ENCODE data around the gene MND1.

Gene MND1

DNA sequence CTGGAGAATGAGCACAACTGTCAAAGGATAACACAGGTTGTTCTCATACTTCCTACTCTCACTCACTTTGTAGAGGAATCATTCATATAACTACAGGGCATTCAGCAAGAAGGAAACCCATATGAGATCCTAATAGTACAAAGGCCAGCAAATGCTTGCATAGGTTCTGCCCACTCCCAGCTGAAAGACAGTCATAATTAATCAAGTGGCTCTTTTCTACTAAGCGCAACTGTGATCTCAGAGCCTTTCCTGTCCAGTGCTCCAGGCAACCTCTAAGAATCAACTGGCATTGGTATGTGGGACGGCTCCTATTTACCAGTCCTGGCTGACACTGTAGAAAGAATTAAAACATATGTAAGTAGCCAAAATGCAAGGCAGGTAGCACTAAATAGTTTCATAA is 18.9 kb upstream of the MND1 start:
- peaks cover 3% of the 10 kb centered on the region; the same call in 1 of the 2 replicates for H3F3A ChIP-seq (ENCODE audit: control insufficient read depth, insufficient read depth)
- no peaks in the 10 kb centered on the region for H3K9me3 ChIP-seq (ENCODE audit: control insufficient read depth, insufficient read depth, low read length)
- no peak overlapping the region for H3K4me2 ChIP-seq (ENCODE audit: low read length)
- no peaks in the 10 kb centered on the region for H4K20me1 ChIP-seq (ENCODE audit: control insufficient read depth, insufficient read depth, low read depth, low read length)
- peaks cover 39% of the 10 kb centered on the region for H3K4me1 ChIP-seq (ENCODE audit: control insufficient read depth, low read length)
- no peaks in the 10 kb centered on the region for H3K27me3 ChIP-seq (ENCODE audit: control insufficient read depth, low read length)
- H3K27ac ChIP-seq (ENCODE audit: low read depth, low read length): no peak overlapping the region
- no peaks in the 10 kb centered on the region for H3K36me3 ChIP-seq (ENCODE audit: control insufficient read depth, low read length)
- H3K79me2 ChIP-seq (ENCODE audit: control insufficient read depth, low read length): no peaks in the 10 kb centered on the region
- TF ChIP-seq, protein P1, sequence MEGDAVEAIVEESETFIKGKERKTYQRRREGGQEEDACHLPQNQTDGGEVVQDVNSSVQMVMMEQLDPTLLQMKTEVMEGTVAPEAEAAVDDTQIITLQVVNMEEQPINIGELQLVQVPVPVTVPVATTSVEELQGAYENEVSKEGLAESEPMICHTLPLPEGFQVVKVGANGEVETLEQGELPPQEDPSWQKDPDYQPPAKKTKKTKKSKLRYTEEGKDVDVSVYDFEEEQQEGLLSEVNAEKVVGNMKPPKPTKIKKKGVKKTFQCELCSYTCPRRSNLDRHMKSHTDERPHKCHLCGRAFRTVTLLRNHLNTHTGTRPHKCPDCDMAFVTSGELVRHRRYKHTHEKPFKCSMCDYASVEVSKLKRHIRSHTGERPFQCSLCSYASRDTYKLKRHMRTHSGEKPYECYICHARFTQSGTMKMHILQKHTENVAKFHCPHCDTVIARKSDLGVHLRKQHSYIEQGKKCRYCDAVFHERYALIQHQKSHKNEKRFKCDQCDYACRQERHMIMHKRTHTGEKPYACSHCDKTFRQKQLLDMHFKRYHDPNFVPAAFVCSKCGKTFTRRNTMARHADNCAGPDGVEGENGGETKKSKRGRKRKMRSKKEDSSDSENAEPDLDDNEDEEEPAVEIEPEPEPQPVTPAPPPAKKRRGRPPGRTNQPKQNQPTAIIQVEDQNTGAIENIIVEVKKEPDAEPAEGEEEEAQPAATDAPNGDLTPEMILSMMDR (IDR thresholded peaks at IDR 0.05; ENCODE audit: low read depth, low read length, poor library complexity, severe bottlenecking): no peak
- no peak for TF ChIP-seq EZH2phosphoT487 (IDR thresholded peaks at IDR 0.05; ENCODE audit: borderline replicate concordance, low read length)
- H3K4me3 ChIP-seq (ENCODE audit: low read length): no peak overlapping the region
- H3K9me2 ChIP-seq (replicated peaks; ENCODE audit: control insufficient read depth, low read length): no peaks in the 10 kb centered on the region

DNA sequence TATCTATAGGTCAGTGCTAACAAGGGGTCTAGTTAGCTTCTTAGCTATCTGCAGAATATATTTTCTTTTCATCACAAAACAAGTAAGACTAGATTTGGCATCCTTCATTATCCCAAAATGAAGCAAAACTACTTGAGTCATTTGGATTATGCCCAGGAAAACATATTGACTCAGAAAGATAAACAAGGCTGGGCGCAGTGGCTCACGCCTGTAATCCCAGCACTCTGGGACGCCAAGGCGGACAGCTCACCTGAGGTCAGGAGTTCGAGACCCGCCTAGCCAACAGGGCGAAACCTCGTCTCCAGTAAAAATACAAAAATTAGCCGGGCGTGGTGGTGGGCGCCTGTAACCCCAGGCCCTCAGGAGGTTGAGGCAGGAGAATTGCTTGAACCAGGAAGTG is 18.0 kb upstream of the MND1 start:
- H3K27me3 ChIP-seq (ENCODE audit: control insufficient read depth, low read length): no peaks in the 10 kb centered on the region
- H3K36me3 ChIP-seq (ENCODE audit: control insufficient read depth, low read length): no peaks in the 10 kb centered on the region
- H3K79me2 ChIP-seq (ENCODE audit: control insufficient read depth, low read length): no peaks in the 10 kb centered on the region
- no peak overlapping the region for H3K27ac ChIP-seq (ENCODE audit: low read depth, low read length)
- H3K9me3 ChIP-seq (ENCODE audit: control insufficient read depth, insufficient read depth, low read length): no peaks in the 10 kb centered on the region
- no peaks in the 10 kb centered on the region for H4K20me1 ChIP-seq (ENCODE audit: control insufficient read depth, insufficient read depth, low read depth, low read length)
- H3F3A ChIP-seq (ENCODE audit: control insufficient read depth, insufficient read depth): peaks cover 3% of the 10 kb centered on the region; the same call in 1 of the 2 replicates
- peaks cover 39% of the 10 kb centered on the region for H3K4me1 ChIP-seq (ENCODE audit: control insufficient read depth, low read length)
- H3K4me2 ChIP-seq (ENCODE audit: low read length): no peak overlapping the region
- TF ChIP-seq EZH2phosphoT487 (IDR thresholded peaks at IDR 0.05; ENCODE audit: borderline replicate concordance, low read length): no peak
- TF ChIP-seq, protein P1 (IDR thresholded peaks at IDR 0.05; ENCODE audit: low read depth, low read length, poor library complexity, severe bottlenecking): no peak
- H3K4me3 ChIP-seq (ENCODE audit: low read length): no peak overlapping the region
- no peaks in the 10 kb centered on the region for H3K9me2 ChIP-seq (replicated peaks; ENCODE audit: control insufficient read depth, low read length)

DNA sequence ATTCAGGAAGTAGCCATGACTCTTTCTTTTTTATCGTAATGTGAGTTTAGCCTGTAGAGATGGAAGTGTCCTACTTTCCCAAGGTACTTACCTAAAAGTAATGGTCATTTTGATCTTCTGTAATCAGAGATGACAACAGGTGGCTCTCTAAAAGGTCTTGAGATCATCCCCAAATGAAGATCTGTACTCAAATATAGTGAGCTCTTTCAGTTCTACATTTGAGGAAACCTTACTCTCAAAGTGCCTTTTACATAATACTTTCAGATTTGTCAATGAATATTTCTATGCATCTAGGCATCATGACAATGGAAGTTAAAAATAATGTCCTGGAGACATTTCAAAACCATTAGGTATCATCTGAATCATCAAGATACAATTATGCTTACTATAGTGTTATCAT is 17.2 kb upstream of the MND1 start:
- H3K4me3 ChIP-seq (ENCODE audit: low read length): no peak overlapping the region
- no peak overlapping the region for H3K27ac ChIP-seq (ENCODE audit: low read depth, low read length)
- peaks cover 39% of the 10 kb centered on the region for H3K4me1 ChIP-seq (ENCODE audit: control insufficient read depth, low read length)
- H4K20me1 ChIP-seq (ENCODE audit: control insufficient read depth, insufficient read depth, low read depth, low read length): no peaks in the 10 kb centered on the region
- no peak for TF ChIP-seq EZH2phosphoT487 (IDR thresholded peaks at IDR 0.05; ENCODE audit: borderline replicate concordance, low read length)
- TF ChIP-seq, protein P1 (IDR thresholded peaks at IDR 0.05; ENCODE audit: low read depth, low read length, poor library complexity, severe bottlenecking): no peak
- peaks cover 3% of the 10 kb centered on the region; the same call in 1 of the 2 replicates for H3F3A ChIP-seq (ENCODE audit: control insufficient read depth, insufficient read depth)
- no peaks in the 10 kb centered on the region for H3K27me3 ChIP-seq (ENCODE audit: control insufficient read depth, low read length)
- peak overlapping the region; percentile 9 for H3K4me2 ChIP-seq (ENCODE audit: low read length)
- H3K9me3 ChIP-seq (ENCODE audit: control insufficient read depth, insufficient read depth, low read length): no peaks in the 10 kb centered on the region
- no peaks in the 10 kb centered on the region for H3K36me3 ChIP-seq (ENCODE audit: control insufficient read depth, low read length)
- no peaks in the 10 kb centered on the region for H3K9me2 ChIP-seq (replicated peaks; ENCODE audit: control insufficient read depth, low read length)
- H3K79me2 ChIP-seq (ENCODE audit: control insufficient read depth, low read length): no peaks in the 10 kb centered on the region

Data from DOHH2 (cell line).